H1 (cell line): ENCODE results near the gene MYLK4. TPM values are rescaled to one million over a fixed set of nuclear protein-coding genes. Genes with fewer than 3 reads are reported as not detected.

Source experiments
- CTCF ChIA-PET: fragments of 300-600 bp; sonication (Branson Sonifier 250); formaldehyde crosslinking; loops from one replicate; lab custom pipeline; 2021; ENCODE audit not compliant: partially characterized antibody; lab: Charles Lee
- POLR2A ChIA-PET: fragments of 300-600 bp; sonication (Branson Sonifier 250); formaldehyde crosslinking; loops from one replicate; lab custom pipeline; 2021; ENCODE audit warnings: inconsistent platforms; ENCODE audit not compliant: partially characterized antibody; lab: Charles Lee
- DNase-seq, 2 experiments: peaks; one replicate each; pipeline versions ENCODE4 v3.0.0 to v3.0.0-alpha.2; 2010 to 2022; ENCODE audit warnings: low spot score in 2 of 2, low read depth in 1 of 2, mixed read lengths in 1 of 2
- FAIRE-seq: peaks from 2 replicates; lab custom pipeline; 2011; peaks lifted over from hg19 to GRCh38; lab: Jason Lieb, UNC
- H2AFZ ChIP-seq: 2 replicates; pipeline ENCODE4 v1.8.1; 2012; ENCODE audit warnings: low read length, inconsistent platforms
- H2AK5ac ChIP-seq: 2 replicates; pipeline ENCODE4 v1.6.1; 2013; ENCODE audit warnings: low read depth, low read length
- H2BK120ac ChIP-seq: replicated peaks from 2 replicates; pipeline ENCODE3; 2013; ENCODE audit warnings: low read depth, low read length, inconsistent platforms
- H2BK12ac ChIP-seq: 2 replicates; pipeline ENCODE4 v1.6.1; 2013; ENCODE audit warnings: low read depth, low read length
- H2BK15ac ChIP-seq: 2 replicates; pipeline ENCODE4 v1.6.1; 2013; ENCODE audit warnings: low read length
- H2BK20ac ChIP-seq: 2 replicates; pipeline ENCODE4 v1.6.1; 2013; ENCODE audit warnings: low read length
- H2BK5ac ChIP-seq: 2 replicates; pipeline ENCODE4 v1.6.1; 2013; ENCODE audit warnings: low read depth, low read length
- H3K14ac ChIP-seq: 2 replicates; pipeline ENCODE4 v1.6.1; 2013; ENCODE audit warnings: inconsistent platforms; ENCODE audit not compliant: insufficient read length
- H3K18ac ChIP-seq: 2 replicates; pipeline ENCODE4 v1.6.1; 2013; ENCODE audit warnings: low read length; ENCODE audit errors: extremely low read depth
- H3K23ac ChIP-seq: 2 replicates; pipeline ENCODE4 v1.6.1; 2013; ENCODE audit warnings: inconsistent platforms; ENCODE audit not compliant: insufficient read length
- H3K23me2 ChIP-seq: 2 replicates; pipeline ENCODE4 v1.6.1; 2013; ENCODE audit warnings: low read depth, low read length
- H3K27ac ChIP-seq: 2 replicates; pipeline ENCODE4 v1.6.1; 2011; ENCODE audit warnings: low read depth, low read length, inconsistent platforms
- H3K27me3 ChIP-seq, 4 experiments: replicated peaks in 1 of 4; 1 replicate in 1 of 4; 2 replicates in 3 of 4; pipeline versions ENCODE4 v1.6.1 to v1.8.1; 2011 to 2013; ENCODE audit warnings: low read length in 3 of 4, mild to moderate bottlenecking in 3 of 4, inconsistent platforms in 2 of 4, mixed read lengths in 2 of 4, moderate library complexity in 1 of 4; ENCODE audit not compliant: control insufficient read depth in 3 of 4, insufficient read depth in 3 of 4; ENCODE audit errors: extremely low read depth in 1 of 4
- H3K36me3 ChIP-seq, 4 experiments: 2 replicates each; pipeline versions ENCODE4 v1.6.1 to v1.8.1; 2011 to 2013; ENCODE audit warnings: mild to moderate bottlenecking in 4 of 4, low read length in 3 of 4, moderate library complexity in 2 of 4, control low read depth in 1 of 4, inconsistent platforms in 1 of 4; ENCODE audit not compliant: insufficient read depth in 4 of 4, control insufficient read depth in 2 of 4
- H3K4ac ChIP-seq: replicated peaks from 2 replicates; pipeline ENCODE3; 2013; ENCODE audit warnings: low read length, low read depth, mixed read lengths, inconsistent platforms; ENCODE audit not compliant: insufficient read length
- H3K4me1 ChIP-seq, 4 experiments: replicated peaks in 1 of 4; 1 replicate in 1 of 4; 2 replicates in 3 of 4; pipeline versions ENCODE4 v1.6.1 to v1.8.1; 2011 to 2013; ENCODE audit warnings: low read length in 3 of 4, inconsistent platforms in 2 of 4, mixed read lengths in 1 of 4; ENCODE audit not compliant: insufficient read depth in 4 of 4, control insufficient read depth in 3 of 4
- H3K4me2 ChIP-seq, 2 experiments: 2 replicates each; pipeline versions ENCODE4 v1.6.1 to v1.8.1; 2011 to 2013; ENCODE audit warnings: low read depth in 2 of 2, low read length in 2 of 2, control low read depth in 1 of 2, inconsistent platforms in 1 of 2, mild to moderate bottlenecking in 1 of 2; ENCODE audit not compliant: insufficient read depth in 1 of 2
- H3K4me3 ChIP-seq, 4 experiments: fragments of 200-600, 300-600 bp in 1 of 4; sonication (generic), shearing (Covaris generic), sonication (Bioruptor Twin) in 1 of 4; 2 replicates each; pipeline versions ENCODE4 v1.5.1 to v1.8.1; 2011 to 2016; ENCODE audit warnings: low read length in 4 of 4, low read depth in 3 of 4, control low read depth in 2 of 4, inconsistent platforms in 2 of 4, mild to moderate bottlenecking in 2 of 4, mixed read lengths in 1 of 4, moderate library complexity in 1 of 4; ENCODE audit not compliant: insufficient read depth in 2 of 4; ENCODE audit errors: extremely low read depth in 1 of 4
- H3K56ac ChIP-seq: replicated peaks from 2 replicates; pipeline ENCODE3; 2013; ENCODE audit warnings: low read depth, mild to moderate bottlenecking, mixed read lengths, low read length, inconsistent platforms; ENCODE audit not compliant: insufficient read length
- H3K79me1 ChIP-seq: 2 replicates; pipeline ENCODE4 v1.6.1; 2013; ENCODE audit warnings: low read depth, low read length, control low read depth
- H3K79me2 ChIP-seq, 2 experiments: 2 replicates each; pipeline versions ENCODE4 v1.6.1 to v1.8.1; 2012 to 2013; ENCODE audit warnings: low read length in 2 of 2, mild to moderate bottlenecking in 2 of 2, inconsistent platforms in 1 of 2; ENCODE audit not compliant: insufficient read depth in 2 of 2, control insufficient read depth in 1 of 2
- H3K9ac ChIP-seq, 4 experiments: replicated peaks in 1 of 4; 1 replicate in 1 of 4; 2 replicates in 3 of 4; pipeline versions ENCODE4 v1.6.1 to v1.8.1; 2011 to 2013; ENCODE audit warnings: low read depth in 3 of 4, low read length in 3 of 4, control low read depth in 2 of 4, mild to moderate bottlenecking in 2 of 4, moderate library complexity in 2 of 4, inconsistent platforms in 1 of 4; ENCODE audit errors: extremely low read depth in 1 of 4
- H3K9me3 ChIP-seq, 2 experiments: 2 replicates each; pipeline versions ENCODE4 v1.6.1 to v1.8.1; 2012 to 2013; ENCODE audit warnings: mild to moderate bottlenecking in 2 of 2, moderate library complexity in 2 of 2, control low read depth in 1 of 2, inconsistent platforms in 1 of 2, low read depth in 1 of 2, low read length in 1 of 2, mixed read lengths in 1 of 2; ENCODE audit not compliant: insufficient read depth in 2 of 2
- H4K20me1 ChIP-seq, 2 experiments: replicated peaks in 1 of 2; 2 replicates each; pipeline versions ENCODE3 to v1.8.1; 2011 to 2013; ENCODE audit warnings: inconsistent platforms in 2 of 2, low read length in 2 of 2, mild to moderate bottlenecking in 1 of 2; ENCODE audit not compliant: insufficient read depth in 2 of 2, control insufficient read depth in 1 of 2
- H4K5ac ChIP-seq: 2 replicates; pipeline ENCODE4 v1.6.1; 2013; ENCODE audit warnings: low read length, low read depth, mixed read lengths, inconsistent platforms; ENCODE audit not compliant: insufficient read length
- H4K8ac ChIP-seq: 2 replicates; pipeline ENCODE4 v1.8.0; 2013; ENCODE audit warnings: mild to moderate bottlenecking, moderate library complexity, low read length, inconsistent platforms; ENCODE audit not compliant: insufficient read depth; ENCODE audit errors: extremely low read depth
- H4K91ac ChIP-seq: replicated peaks from 2 replicates; pipeline ENCODE3; 2013; ENCODE audit warnings: low read length, mixed read lengths, inconsistent platforms; ENCODE audit not compliant: insufficient read length
- ATF2 ChIP-seq: IDR thresholded peaks from 2 replicates; pipeline ENCODE4 v1.6.1; 2012; ENCODE audit warnings: low read length, inconsistent platforms
- CHD1 ChIP-seq: IDR thresholded peaks from 2 replicates; pipeline ENCODE4 v1.6.1; 2012; ENCODE audit warnings: low read depth, low read length, improper control_type of control experiment
- EP300 ChIP-seq, 2 experiments: IDR thresholded peaks; 1 replicate in 1 of 2; 2 replicates in 1 of 2; pipeline ENCODE4 v1.6.1; 2011 to 2012; ENCODE audit warnings: low read depth in 2 of 2, low read length in 2 of 2, mild to moderate bottlenecking in 2 of 2, borderline replicate concordance in 1 of 2, inconsistent platforms in 1 of 2, moderate library complexity in 1 of 2
- HDAC2 ChIP-seq, 2 experiments: fragments of 300-600 bp in 1 of 2; sonication (generic) in 1 of 2; IDR thresholded peaks; 2 replicates each; pipeline ENCODE4 v1.6.1; 2011 to 2012; ENCODE audit warnings: low read depth in 2 of 2, low read length in 2 of 2, mild to moderate bottlenecking in 2 of 2, moderate library complexity in 2 of 2, borderline replicate concordance in 1 of 2, inconsistent platforms in 1 of 2
- KDM1A ChIP-seq: fragments of 200-600, 300-600 bp; sonication (generic); IDR thresholded peaks from 2 replicates; pipeline ENCODE4 v1.7.1; 2016; ENCODE audit warnings: mild to moderate bottlenecking, low read length, borderline replicate concordance
- SUZ12 ChIP-seq: fragments of 200-600 bp; sonication (generic); IDR thresholded peaks from 2 replicates; pipeline ENCODE4 v1.6.1; 2012; ENCODE audit warnings: mild to moderate bottlenecking, inconsistent platforms, low read length, moderate library complexity, mixed read lengths
- WGBS, 2 experiments: shearing (Covaris generic) in 1 of 2; methylation state at CpG; one replicate each; pipeline versions ENCODE4 v1.1.6 to v1.1.7; 2013 to 2015; ENCODE audit warnings: low lambda C conversion rate in 2 of 2, mixed read lengths in 2 of 2, inconsistent platforms in 1 of 2, low coverage in 1 of 2, missing lambda C conversion rate in 1 of 2; ENCODE audit not compliant: insufficient replicate concordance in 2 of 2, insufficient coverage in 1 of 2, insufficient read length in 1 of 2; ENCODE audit errors: extremely low coverage in 1 of 2, missing lambda C conversion rate in 1 of 2; 5-methylcytosine and 5-hydroxymethylcytosine counted together
- polyA plus RNA-seq, 7 experiments: library from polyadenylated mRNA; depleted of rRNA in 3 of 7; stranded (reverse) in 5 of 7; unstranded in 2 of 7; fragments of >200 nt in 5 of 7; fragments of 200-250 nt in 2 of 7; gene quantifications; 1 replicate in 5 of 7; 2 replicates in 1 of 7; 4 replicates in 1 of 7; pipeline versions ENCODE4 v1.2.1 to v1.2.3, GENCODE V29; 2011 to 2013; ENCODE audit warnings: missing spikeins in 2 of 7, mixed read lengths in 2 of 7
- total RNA-seq: library from RNA; stranded (reverse); fragmentation: NEBNext Ultra II Directional; extraction: Animal tissue kit (Norgen Biotek cat#: 25700); gene quantifications from 2 replicates; pipeline ENCODE4 v1.2.1, GENCODE V29; 2021

MYLK4 gene
- total and polyA plus RNA-seq, 2 of the 8 experiments (the other 6 are each of a cell fraction or from before 2014, with no cell fraction given), result 0.11 to 0.17 TPM

- CTCF ChIA-PET, result interaction anchor here (0.7 to 4.0 kb wide), 6 partner anchors 43 to 158 kb away, joined by 3 to 38 read pairs (median 4); partner anchors contain the start of gene MYLK4
- no peak overlapping the region for H3K27ac ChIP-seq
These were observed 42.9 kb upstream of the MYLK4 start for GRCh38 chr6:2793534-2794151.

More at GRCh38 chr6:2793534-2794151, 42.9 kb upstream of the MYLK4 start:
- Histone ChIP-seq H3K23me2 (no peaks in the 10 kb centered on the region), H3K27me3 (no peaks in the 10 kb centered on the region), H4K91ac (no peak overlapping the region), H3K4me1 (peaks cover 0 to 2% (median 0%) of the 10 kb centered on the region in 4 experiments; a peak in 1 of 7 replicates), H2AK5ac (no peak overlapping the region), H2BK120ac (no peak overlapping the region), H2BK15ac (no peak overlapping the region), H3K18ac (no peak overlapping the region), H3K79me1 (no peaks in the 10 kb centered on the region; the same call in 1 of the 2 replicates), H2BK5ac (0 out of 2 replicates have a peak overlapping the region, but pooled peaks have one; percentile 27), H2AFZ (no peak overlapping the region), H3K14ac (no peak overlapping the region), H3K56ac (no peak overlapping the region), H2BK20ac (no peak overlapping the region), H3K4ac (no peak overlapping the region), H3K36me3 (no peaks in the 10 kb centered on the region), H2BK12ac (no peak overlapping the region), H3K79me2 (no peaks in the 10 kb centered on the region; a peak in 1 of 4 replicates), H3K4me3 (no peak overlapping the region), H3K9me3 (no peaks in the 10 kb centered on the region), H4K5ac (no peak overlapping the region), H3K23ac (no peak overlapping the region), H4K8ac (0 out of 2 replicates have a peak overlapping the region, but pooled peaks have one; percentile 9), H4K20me1 (no peaks in the 10 kb centered on the region), H3K9ac (no peak overlapping the region), H3K4me2 (no peak overlapping the region)
- 85% methylated on average over 9 of the region's 9 CpGs; no CpG with 5 or more reads in 1 of the 2 experiments for WGBS, 2 experiments
- POLR2A ChIA-PET, result interaction anchor here (0.6 kb wide), 1 partner anchor 18 kb away, joined by 3 read pairs; no protein-coding TSS in a partner anchor
- DNase-seq (no peak), FAIRE-seq (no peak)
- no peak for TF ChIP-seq SUZ12
- TF ChIP-seq EP300 (IDR thresholded peaks at IDR 0.05; ENCODE audit: borderline replicate concordance in 1 of 2, low read depth in 2 of 2, low read length in 2 of 2), result no peak
- TF ChIP-seq HDAC2 (IDR thresholded peaks at IDR 0.05; ENCODE audit: borderline replicate concordance in 1 of 2, low read depth in 2 of 2, low read length in 2 of 2), result no peak
- TF ChIP-seq CHD1, result no peak
- no peak for TF ChIP-seq ATF2
- TF ChIP-seq KDM1A, result no peak
